IMR-90 (cell line): ENCODE results near the gene DNM3. TPM values are rescaled to one million over a fixed set of nuclear protein-coding genes. Genes with fewer than 3 reads are reported as not detected.

Experiments
- ATAC-seq: fragments of 200-7000 bp; cut with Tn5 transposase; 2 replicates; pipeline ENCODE4 v1.9.1; 2020; ENCODE audit warnings: low read depth, mild to moderate bottlenecking, moderate library complexity
- BruUV-seq: library from RNA; stranded (reverse); fragments of 400-500 nt; replicated peaks from 2 replicates; lab custom pipeline; 2021; lab: Mats Ljungman, UMichigan
- CTCF ChIA-PET: fragments of 300-600 bp; formaldehyde crosslinking; extraction: SDS; loops from one replicate; lab custom pipeline; 2021; ENCODE audit warnings: antibody characterized with exemption; lab: Yijun Ruan, JAX
- POLR2A ChIA-PET: fragments of 300-600 bp; sonication (Branson Sonifier 250); formaldehyde crosslinking; loops from one replicate; lab custom pipeline; 2022; ENCODE audit warnings: antibody characterized with exemption; ENCODE audit not compliant: unreplicated experiment; lab: Charles Lee
- DNase-seq: peaks from one replicate; pipeline ENCODE4 v3.0.0; 2013
- H2AFZ ChIP-seq: replicated peaks from 2 replicates; pipeline ENCODE3; 2013; ENCODE audit warnings: low read length, mild to moderate bottlenecking; ENCODE audit not compliant: poor library complexity
- H2AK5ac ChIP-seq: 2 replicates; pipeline ENCODE4 v1.6.1; 2013; ENCODE audit warnings: low read depth, low read length, inconsistent platforms
- H2AK9ac ChIP-seq: replicated peaks from 2 replicates; pipeline ENCODE3; 2013; ENCODE audit warnings: mild to moderate bottlenecking, low read depth, low read length, moderate library complexity; ENCODE audit not compliant: poor library complexity
- H2BK120ac ChIP-seq: 2 replicates; pipeline ENCODE4 v1.6.1; 2013; ENCODE audit warnings: low read depth, low read length, inconsistent platforms
- H2BK15ac ChIP-seq: 3 replicates; pipeline ENCODE4 v1.6.1; 2013; ENCODE audit warnings: low read depth, low read length, inconsistent platforms
- H2BK20ac ChIP-seq: 2 replicates; pipeline ENCODE4 v1.6.1; 2013; ENCODE audit warnings: low read depth, mild to moderate bottlenecking, inconsistent platforms, low read length, moderate library complexity
- H2BK5ac ChIP-seq: 2 replicates; pipeline ENCODE4 v1.6.1; 2013; ENCODE audit warnings: mild to moderate bottlenecking, low read depth, low read length, inconsistent platforms; ENCODE audit not compliant: poor library complexity, severe bottlenecking
- H3K14ac ChIP-seq: replicated peaks from 2 replicates; pipeline ENCODE4 v1.6.1; 2013; ENCODE audit warnings: low read depth, low read length, inconsistent platforms
- H3K18ac ChIP-seq: 2 replicates; pipeline ENCODE4 v1.6.1; 2013; ENCODE audit warnings: low read depth, low read length, control low read depth
- H3K23ac ChIP-seq: 2 replicates; pipeline ENCODE4 v1.6.1; 2013; ENCODE audit warnings: low read depth, low read length, inconsistent platforms
- H3K27ac ChIP-seq: 2 replicates; pipeline ENCODE4 v1.5.1; 2013; ENCODE audit warnings: mild to moderate bottlenecking, control low read depth, low read length; ENCODE audit not compliant: insufficient read depth
- H3K27me3 ChIP-seq: 2 replicates; pipeline ENCODE4 v1.6.1; 2013; ENCODE audit warnings: low read length; ENCODE audit not compliant: control insufficient read depth, insufficient read depth
- H3K36me3 ChIP-seq: 2 replicates; pipeline ENCODE4 v1.6.1; 2013; ENCODE audit warnings: low read length, mixed read lengths; ENCODE audit not compliant: control insufficient read depth, insufficient read depth
- H3K4ac ChIP-seq: 2 replicates; pipeline ENCODE4 v1.6.1; 2013; ENCODE audit warnings: low read depth, low read length, inconsistent platforms
- H3K4me1 ChIP-seq: 2 replicates; pipeline ENCODE4 v1.6.1; 2013; ENCODE audit warnings: low read length, mixed read lengths; ENCODE audit not compliant: control insufficient read depth, insufficient read depth
- H3K4me2 ChIP-seq: 2 replicates; pipeline ENCODE4 v1.6.1; 2013; ENCODE audit warnings: low read depth, mild to moderate bottlenecking, control low read depth, low read length, moderate library complexity
- H3K4me3 ChIP-seq: 2 replicates; pipeline ENCODE4 v1.5.1; 2013; ENCODE audit warnings: low read depth, mild to moderate bottlenecking, control low read depth, low read length, moderate library complexity; ENCODE audit not compliant: insufficient read depth
- H3K56ac ChIP-seq: 2 replicates; pipeline ENCODE4 v1.6.1; 2013; ENCODE audit warnings: low read length, inconsistent platforms; ENCODE audit not compliant: insufficient read depth; ENCODE audit errors: extremely low read depth
- H3K79me1 ChIP-seq, 2 experiments: 2 replicates each; pipeline ENCODE4 v1.6.1; 2013; ENCODE audit warnings: low read length in 2 of 2, inconsistent platforms in 1 of 2, low read depth in 1 of 2
- H3K9ac ChIP-seq: 2 replicates; pipeline ENCODE4 v1.6.1; 2013; ENCODE audit warnings: low read depth, low read length, control low read depth
- H3K9me1 ChIP-seq: 2 replicates; pipeline ENCODE4 v1.6.1; 2013; ENCODE audit warnings: low read length, inconsistent platforms; ENCODE audit not compliant: insufficient read depth
- H3K9me3 ChIP-seq: 2 replicates; pipeline ENCODE4 v1.6.1; 2013; ENCODE audit warnings: low read length; ENCODE audit not compliant: control insufficient read depth, insufficient read depth
- H4K20me1 ChIP-seq: 2 replicates; pipeline ENCODE4 v1.6.1; 2013; ENCODE audit warnings: low read length, inconsistent platforms; ENCODE audit not compliant: insufficient read depth
- H4K5ac ChIP-seq: 2 replicates; pipeline ENCODE4 v1.6.1; 2013; ENCODE audit warnings: mild to moderate bottlenecking, low read depth, low read length, control low read depth
- H4K8ac ChIP-seq, 2 experiments: 2 replicates each; pipeline ENCODE4 v1.6.1; 2013; ENCODE audit warnings: low read depth in 2 of 2, low read length in 2 of 2, control low read depth in 1 of 2, inconsistent platforms in 1 of 2
- H4K91ac ChIP-seq: 2 replicates; pipeline ENCODE4 v1.6.1; 2013; ENCODE audit warnings: low read depth, low read length, inconsistent platforms; ENCODE audit not compliant: insufficient read depth
- BHLHE40 ChIP-seq: fragments of 150-350 bp; IDR thresholded peaks from 2 replicates; pipeline ENCODE4 v1.6.1; 2016; ENCODE audit warnings: mild to moderate bottlenecking, low read depth, low read length
- CEBPB ChIP-seq: IDR thresholded peaks from 2 replicates; pipeline ENCODE4 v1.6.1; 2012; ENCODE audit warnings: low read depth, low read length, improper control_type of control experiment
- CHD1 ChIP-seq: IDR thresholded peaks from 2 replicates; pipeline ENCODE4 v1.6.1; 2012; ENCODE audit warnings: low read depth, low read length, improper control_type of control experiment
- FOS ChIP-seq: fragments of 150-350 bp; IDR thresholded peaks from 2 replicates; pipeline ENCODE4 v1.6.1; 2016; ENCODE audit warnings: low read depth, low read length
- MAFK ChIP-seq: IDR thresholded peaks from 2 replicates; pipeline ENCODE4 v1.6.1; 2012; ENCODE audit warnings: low read depth, low read length, improper control_type of control experiment
- MAZ ChIP-seq: IDR thresholded peaks from 2 replicates; pipeline ENCODE4 v1.6.1; 2012; ENCODE audit warnings: low read depth, mild to moderate bottlenecking, low read length, improper control_type of control experiment, moderate library complexity, borderline replicate concordance
- MXI1 ChIP-seq: IDR thresholded peaks from 2 replicates; pipeline ENCODE4 v1.6.1; 2012; ENCODE audit warnings: low read depth, mild to moderate bottlenecking, low read length, moderate library complexity, borderline replicate concordance
- NFE2L2 ChIP-seq: fragments of 150-350 bp; IDR thresholded peaks from 2 replicates; pipeline ENCODE4 v1.6.1; 2016; ENCODE audit warnings: low read depth, mild to moderate bottlenecking, low read length
- POLR2A ChIP-seq: IDR thresholded peaks from 2 replicates; pipeline ENCODE4 v1.6.1; 2012; ENCODE audit warnings: mild to moderate bottlenecking, low read depth, low read length
- RAD21 ChIP-seq: IDR thresholded peaks from 2 replicates; pipeline ENCODE4 v1.6.1; 2012; ENCODE audit warnings: low read length, improper control_type of control experiment
- RCOR1 ChIP-seq: IDR thresholded peaks from 2 replicates; pipeline ENCODE4 v1.6.1; 2012; ENCODE audit warnings: mild to moderate bottlenecking, low read length, improper control_type of control experiment; ENCODE audit not compliant: insufficient replicate concordance
- RFX5 ChIP-seq: IDR thresholded peaks from 2 replicates; pipeline ENCODE4 v1.8.0; 2012; ENCODE audit warnings: low read depth, mild to moderate bottlenecking, low read length, moderate library complexity
- SMC3 ChIP-seq: fragments of 150-350 bp; IDR thresholded peaks from 2 replicates; pipeline ENCODE4 v1.6.1; 2016; ENCODE audit warnings: low read depth, mild to moderate bottlenecking, antibody characterized with exemption, low read length, moderate library complexity
- WGBS, 2 experiments: methylation state at CpG; one replicate each; pipeline versions ENCODE4 v1.1.5 to v1.1.7; 2013; ENCODE audit warnings: missing lambda C conversion rate in 2 of 2; ENCODE audit not compliant: insufficient read length in 1 of 2; ENCODE audit errors: extremely low coverage in 2 of 2; 5-methylcytosine and 5-hydroxymethylcytosine counted together
- dilution Hi-C: fragments of 300-500 bp; cut with HindIII; formaldehyde crosslinking; loops from one replicate; pipeline ENCODE4 v1.14.3; 2018; ENCODE audit warnings: low sequenced_read_pairs; ENCODE audit not compliant: unreplicated experiment
- in situ Hi-C: fragments of 300-500 bp; cut with MboI; formaldehyde crosslinking; loops from 3 replicates; pipeline ENCODE4 v1.14.3; 2019; ENCODE audit warnings: low sequenced_read_pairs, inconsistent platforms, mixed read lengths
- intact Hi-C: fragments of 100-400 bp; cut with micrococcal nuclease; formaldehyde crosslinking; loops from 2 replicates; pipeline ENCODE4 v1.10.0; 2022
- polyA plus RNA-seq, 3 experiments: library from polyadenylated mRNA; depleted of rRNA; stranded (reverse); fragments of >200 nt; gene quantifications; 2 replicates each; pipeline ENCODE4 v1.2.3, GENCODE V29; 2012; ENCODE audit warnings: low replicate concordance in 1 of 3
- total RNA-seq: library from RNA; depleted of rRNA; stranded (reverse); fragments of >200 nt; gene quantifications from 2 replicates; pipeline ENCODE4 v1.2.3, GENCODE V29; 2012
- TF ChIP-seq, protein P1 (sequence below): fragments of 150-350 bp; IDR thresholded peaks from 2 replicates; pipeline ENCODE4 v1.6.1; 2017; ENCODE audit warnings: mild to moderate bottlenecking, antibody characterized with exemption, low read length, low read depth
- TF ChIP-seq, protein P2 (sequence below): fragments of 150-350 bp; IDR thresholded peaks from 2 replicates; pipeline ENCODE4 v1.6.1; 2016; ENCODE audit warnings: low read depth, mild to moderate bottlenecking, low read length, moderate library complexity, borderline replicate concordance
- TF ChIP-seq, protein P3 (sequence below): conservative IDR thresholded peaks from 2 replicates; pipeline ENCODE4 v1.5.1; 2012; ENCODE audit warnings: mild to moderate bottlenecking, low read depth, low read length, improper control_type of control experiment

The DNM3 gene
- total and polyA plus RNA-seq, 2 of the 4 experiments (the other 2 are of a cell fraction) = 0.36 TPM

DNA sequence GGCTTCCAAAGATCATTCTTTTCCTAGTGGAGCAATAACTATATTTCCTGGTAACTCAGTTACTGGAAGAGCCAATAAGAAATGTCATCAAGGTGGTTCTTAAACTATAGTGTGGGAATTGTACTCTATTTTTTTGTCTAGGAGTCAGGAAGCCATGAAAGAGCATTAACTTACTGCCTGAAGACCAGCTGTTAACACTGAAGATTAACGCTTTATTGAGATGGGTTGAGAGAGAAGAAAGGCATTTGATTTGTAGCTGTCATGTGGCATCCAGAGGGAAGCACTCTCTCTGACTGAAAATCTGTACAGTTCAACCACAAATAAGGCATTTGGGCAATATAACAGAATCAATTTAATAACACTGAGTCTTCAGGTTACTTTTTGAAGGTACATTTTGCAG is 76.0 kb downstream of the DNM3 start:
- H3K9ac ChIP-seq = no peak overlapping the region
- no peaks in the 10 kb centered on the region for H3K4me1 ChIP-seq
- H3K4me3 ChIP-seq = no peak overlapping the region
- TF ChIP-seq CHD1 = no peak
- TF ChIP-seq RCOR1 = no peak
- TF ChIP-seq, protein P1, sequence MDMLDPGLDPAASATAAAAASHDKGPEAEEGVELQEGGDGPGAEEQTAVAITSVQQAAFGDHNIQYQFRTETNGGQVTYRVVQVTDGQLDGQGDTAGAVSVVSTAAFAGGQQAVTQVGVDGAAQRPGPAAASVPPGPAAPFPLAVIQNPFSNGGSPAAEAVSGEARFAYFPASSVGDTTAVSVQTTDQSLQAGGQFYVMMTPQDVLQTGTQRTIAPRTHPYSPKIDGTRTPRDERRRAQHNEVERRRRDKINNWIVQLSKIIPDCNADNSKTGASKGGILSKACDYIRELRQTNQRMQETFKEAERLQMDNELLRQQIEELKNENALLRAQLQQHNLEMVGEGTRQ = no peak
- no peak for TF ChIP-seq SMC3
- no peak for TF ChIP-seq MAFK
- TF ChIP-seq, protein P2, sequence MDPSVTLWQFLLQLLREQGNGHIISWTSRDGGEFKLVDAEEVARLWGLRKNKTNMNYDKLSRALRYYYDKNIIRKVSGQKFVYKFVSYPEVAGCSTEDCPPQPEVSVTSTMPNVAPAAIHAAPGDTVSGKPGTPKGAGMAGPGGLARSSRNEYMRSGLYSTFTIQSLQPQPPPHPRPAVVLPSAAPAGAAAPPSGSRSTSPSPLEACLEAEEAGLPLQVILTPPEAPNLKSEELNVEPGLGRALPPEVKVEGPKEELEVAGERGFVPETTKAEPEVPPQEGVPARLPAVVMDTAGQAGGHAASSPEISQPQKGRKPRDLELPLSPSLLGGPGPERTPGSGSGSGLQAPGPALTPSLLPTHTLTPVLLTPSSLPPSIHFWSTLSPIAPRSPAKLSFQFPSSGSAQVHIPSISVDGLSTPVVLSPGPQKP = no peak
- no peak for TF ChIP-seq RFX5
- TF ChIP-seq MAZ = no peak
- TF ChIP-seq, protein P3, sequence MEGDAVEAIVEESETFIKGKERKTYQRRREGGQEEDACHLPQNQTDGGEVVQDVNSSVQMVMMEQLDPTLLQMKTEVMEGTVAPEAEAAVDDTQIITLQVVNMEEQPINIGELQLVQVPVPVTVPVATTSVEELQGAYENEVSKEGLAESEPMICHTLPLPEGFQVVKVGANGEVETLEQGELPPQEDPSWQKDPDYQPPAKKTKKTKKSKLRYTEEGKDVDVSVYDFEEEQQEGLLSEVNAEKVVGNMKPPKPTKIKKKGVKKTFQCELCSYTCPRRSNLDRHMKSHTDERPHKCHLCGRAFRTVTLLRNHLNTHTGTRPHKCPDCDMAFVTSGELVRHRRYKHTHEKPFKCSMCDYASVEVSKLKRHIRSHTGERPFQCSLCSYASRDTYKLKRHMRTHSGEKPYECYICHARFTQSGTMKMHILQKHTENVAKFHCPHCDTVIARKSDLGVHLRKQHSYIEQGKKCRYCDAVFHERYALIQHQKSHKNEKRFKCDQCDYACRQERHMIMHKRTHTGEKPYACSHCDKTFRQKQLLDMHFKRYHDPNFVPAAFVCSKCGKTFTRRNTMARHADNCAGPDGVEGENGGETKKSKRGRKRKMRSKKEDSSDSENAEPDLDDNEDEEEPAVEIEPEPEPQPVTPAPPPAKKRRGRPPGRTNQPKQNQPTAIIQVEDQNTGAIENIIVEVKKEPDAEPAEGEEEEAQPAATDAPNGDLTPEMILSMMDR = no peak
- no peak for TF ChIP-seq CEBPB
- no peak for TF ChIP-seq RAD21
- no peak for TF ChIP-seq FOS
- no peak for TF ChIP-seq MXI1
- no peak for TF ChIP-seq POLR2A
- no peak for TF ChIP-seq BHLHE40
- no peak for TF ChIP-seq NFE2L2
- H2AK9ac ChIP-seq = no peak overlapping the region
- H3K4me2 ChIP-seq = no peak overlapping the region
- no peak overlapping the region for H3K4ac ChIP-seq
- no peaks in the 10 kb centered on the region for H3K79me1 ChIP-seq
- intact Hi-C loops (no loop called here), in situ Hi-C loops (no loop called here), dilution Hi-C loops (no loop called here)
- H3K9me3 ChIP-seq = no peaks in the 10 kb centered on the region
- no TSS peak for BruUV-seq
- no peak overlapping the region for H4K8ac ChIP-seq
- ATAC-seq (no peak), DNase-seq (no peak)
- 57% methylated on average over 1 of the region's 1 CpG; no CpG with 5 or more reads in 1 of the 2 experiments for WGBS, 2 experiments
- no peak overlapping the region for H3K56ac ChIP-seq
- H2BK15ac ChIP-seq = no peak overlapping the region
- H2AK5ac ChIP-seq = no peak overlapping the region
- H2AFZ ChIP-seq = no peak overlapping the region
- ChIA-PET POLR2A (no interaction called here), CTCF (interaction anchor here (1.1 to 1.3 kb wide), 2 partner anchors 12 kb away, joined by 4 read pairs; no protein-coding TSS in a partner anchor)
- H2BK120ac ChIP-seq = no peak overlapping the region
- H4K91ac ChIP-seq = no peak overlapping the region
- H2BK5ac ChIP-seq = no peak overlapping the region
- H4K20me1 ChIP-seq = no peaks in the 10 kb centered on the region
- H2BK20ac ChIP-seq = no peak overlapping the region
- H3K27me3 ChIP-seq = no peaks in the 10 kb centered on the region; the same call in 1 of the 2 replicates
- no peak overlapping the region for H3K23ac ChIP-seq
- H3K9me1 ChIP-seq = no peaks in the 10 kb centered on the region
- no peak overlapping the region for H3K18ac ChIP-seq
- H3K36me3 ChIP-seq = no peaks in the 10 kb centered on the region
- H4K5ac ChIP-seq = no peak overlapping the region
- no peak overlapping the region for H3K14ac ChIP-seq
- H3K27ac ChIP-seq = no peak overlapping the region
